Amniotic epithelial cell (primary cell): Measurements from ENCODE around the gene EBF4.

Experiments used
- DNase-seq: peaks from one replicate; pipeline ENCODE4 v3.0.0-alpha.2; 2010; ENCODE audit warnings: low read depth

The EBF4 gene

GRCh38 chr20:2700913-2701620 lies 8.5 kb downstream of the EBF4 start:
- DNase-seq, result no peak

- DNase-seq, result no peak
Observed at GRCh38 chr20:2701671-2702081, 9.1 kb downstream of the EBF4 start.

- no peak for DNase-seq
Observed at GRCh38 chr20:2703716-2704475, 11.3 kb downstream of the EBF4 start.

- DNase-seq, result no peak
Observed at GRCh38 chr20:2705931-2706645, 13.5 kb downstream of the EBF4 start.

GRCh38 chr20:2706688-2707352 lies 14.2 kb downstream of the EBF4 start:
- DNase-seq, result no peak

GRCh38 chr20:2707353-2708072 lies 14.9 kb downstream of the EBF4 start:
- DNase-seq, result no peak

GRCh38 chr20:2708073-2708415 lies 15.5 kb downstream of the EBF4 start:
- DNase-seq, result no peak

GRCh38 chr20:2708665-2709064 lies 16.1 kb downstream of the EBF4 start:
- DNase-seq, result no peak

- DNase-seq, result no peak
Observed at GRCh38 chr20:2709205-2709981, 16.8 kb downstream of the EBF4 start.

GRCh38 chr20:2713285-2713684 lies 20.7 kb downstream of the EBF4 start:
- DNase-seq, result no peak

- DNase-seq, result peak; percentile 52
Observed at GRCh38 chr20:2729251-2729713, 36.7 kb downstream of the EBF4 start.

GRCh38 chr20:2729791-2730190 lies 37.2 kb downstream of the EBF4 start:
- peak; percentile 10 for DNase-seq

- no peak for DNase-seq
Observed at GRCh38 chr20:2734899-2735298, 42.3 kb downstream of the EBF4 start.

- DNase-seq, result no peak
Observed at GRCh38 chr20:2736441-2736840, 43.9 kb downstream of the EBF4 start.

- no peak for DNase-seq
Observed at GRCh38 chr20:2738331-2739041, 45.9 kb downstream of the EBF4 start.

- DNase-seq, result no peak
Observed at GRCh38 chr20:2739042-2739398, 46.4 kb downstream of the EBF4 start.

GRCh38 chr20:2740702-2741101 lies 48.1 kb downstream of the EBF4 start:
- DNase-seq, result no peak

GRCh38 chr20:2741463-2741862 lies 48.9 kb downstream of the EBF4 start:
- DNase-seq, result no peak

GRCh38 chr20:2741881-2742280 lies 49.3 kb downstream of the EBF4 start:
- DNase-seq, result no peak

GRCh38 chr20:2742431-2742830 lies 49.9 kb downstream of the EBF4 start:
- no peak for DNase-seq
